Endothelial cell of umbilical vein (primary cell): Measurements from ENCODE around the gene RAB35. TPM values are rescaled to one million over a fixed set of nuclear protein-coding genes. Genes with fewer than 3 reads are reported as not detected.

Experiments
- BruUV-seq: library from RNA; stranded (reverse); fragments of 400-500 nt; replicated peaks from 2 replicates; lab custom pipeline; 2021; lab: Mats Ljungman, UMichigan
- CTCF ChIA-PET: fragments of 300-600, 350-600 bp; sonication (Branson Sonifier 250); formaldehyde crosslinking; loops from one replicate; lab custom pipeline; 2021; ENCODE audit warnings: antibody characterized with exemption, inconsistent platforms; lab: Charles Lee
- POLR2A ChIA-PET: fragments of 300-600, 350-600 bp; sonication (Branson Sonifier 250); formaldehyde crosslinking; loops from one replicate; lab custom pipeline; 2021; ENCODE audit warnings: antibody characterized with exemption, inconsistent platforms; lab: Charles Lee
- DNase-seq: peaks from one replicate; pipeline ENCODE4 v3.0.0-alpha.2; 2011; ENCODE audit warnings: low read depth, low spot score
- FAIRE-seq: peaks from 2 replicates; lab custom pipeline; 2011; peaks lifted over from hg19 to GRCh38; lab: Jason Lieb, UNC
- H2AFZ ChIP-seq: 2 replicates; pipeline ENCODE4 v1.6.0; 2012; ENCODE audit warnings: low read depth, low read length, control low read depth, inconsistent platforms
- H3K27ac ChIP-seq: 2 replicates; pipeline ENCODE4 v1.5.1; 2011; ENCODE audit warnings: low read depth, mild to moderate bottlenecking, control low read depth, low read length, moderate library complexity; ENCODE audit not compliant: insufficient read depth
- H3K27me3 ChIP-seq, 2 experiments: 2 replicates each; pipeline versions ENCODE4 v1.6.0 to v1.6.1; 2011; ENCODE audit warnings: low read length in 2 of 2, mixed read lengths in 1 of 2; ENCODE audit not compliant: control insufficient read depth in 2 of 2, insufficient read depth in 2 of 2
- H3K36me3 ChIP-seq, 2 experiments: 2 replicates in 1 of 2; 3 replicates in 1 of 2; pipeline ENCODE4 v1.5.1; 2011; ENCODE audit warnings: low read length in 2 of 2, mild to moderate bottlenecking in 1 of 2, moderate library complexity in 1 of 2; ENCODE audit not compliant: control insufficient read depth in 2 of 2, insufficient read depth in 2 of 2; ENCODE audit errors: extremely low read depth in 1 of 2
- H3K4me1 ChIP-seq: 3 replicates; pipeline ENCODE4 v1.5.1; 2011; ENCODE audit warnings: mild to moderate bottlenecking, low read length; ENCODE audit not compliant: control insufficient read depth, insufficient read depth; ENCODE audit errors: extremely low read depth
- H3K4me2 ChIP-seq: 2 replicates; pipeline ENCODE4 v1.6.1; 2011; ENCODE audit warnings: low read length, control low read depth, mixed read lengths; ENCODE audit not compliant: insufficient read depth
- H3K4me3 ChIP-seq, 3 experiments: fragments of 200-600 bp in 1 of 3; sonication (generic), shearing (Covaris generic) in 1 of 3; replicated peaks in 1 of 3; 2 replicates each; pipeline ENCODE4 v1.5.1; 2011 to 2016; ENCODE audit warnings: control low read depth in 3 of 3, low read length in 3 of 3, mild to moderate bottlenecking in 2 of 3, inconsistent platforms in 1 of 3, low read depth in 1 of 3, moderate library complexity in 1 of 3; ENCODE audit not compliant: insufficient read depth in 1 of 3
- H3K79me2 ChIP-seq: 2 replicates; pipeline ENCODE4 v1.6.0; 2012; ENCODE audit warnings: low read length, inconsistent platforms; ENCODE audit not compliant: control insufficient read depth, insufficient read depth
- H3K9ac ChIP-seq: replicated peaks from 2 replicates; pipeline ENCODE3; 2011; ENCODE audit warnings: low read length, control low read depth; ENCODE audit not compliant: insufficient read depth; ENCODE audit errors: extremely low read depth
- H3K9me1 ChIP-seq: replicated peaks from 3 replicates; pipeline ENCODE4 v1.6.0; 2011; ENCODE audit warnings: mild to moderate bottlenecking, low read length; ENCODE audit not compliant: control insufficient read depth, insufficient read depth; ENCODE audit errors: extremely low read depth
- H3K9me3 ChIP-seq: replicated peaks from 2 replicates; pipeline ENCODE4 v1.5.1; 2012; ENCODE audit warnings: low read length, inconsistent platforms; ENCODE audit not compliant: control insufficient read depth, insufficient read depth
- H4K20me1 ChIP-seq: replicated peaks from 2 replicates; pipeline ENCODE3; 2011; ENCODE audit warnings: mild to moderate bottlenecking, low read length; ENCODE audit not compliant: control insufficient read depth, insufficient read depth; ENCODE audit errors: extremely low read depth
- EZH2 ChIP-seq: IDR thresholded peaks from 2 replicates; pipeline ENCODE4 v1.6.1; 2012; ENCODE audit warnings: borderline replicate concordance, low read depth, mild to moderate bottlenecking, moderate library complexity, low read length, inconsistent platforms; ENCODE audit not compliant: severe bottlenecking
- FOS ChIP-seq: IDR thresholded peaks from 2 replicates; pipeline ENCODE4 v1.6.1; 2011; ENCODE audit warnings: mild to moderate bottlenecking, low read length, moderate library complexity, borderline replicate concordance; ENCODE audit not compliant: insufficient read depth
- GATA2 ChIP-seq: IDR thresholded peaks from 2 replicates; pipeline ENCODE4 v1.7.0; 2011; ENCODE audit warnings: low read depth, mild to moderate bottlenecking, moderate library complexity, mixed read lengths, low read length; ENCODE audit not compliant: insufficient read length, insufficient read depth
- JUN ChIP-seq: IDR thresholded peaks from 2 replicates; pipeline ENCODE4 v1.6.1; 2011; ENCODE audit warnings: borderline replicate concordance, low read depth; ENCODE audit not compliant: insufficient read length, insufficient read depth
- MYC ChIP-seq: IDR thresholded peaks from one replicate; pipeline ENCODE4 v1.6.1; 2011; ENCODE audit warnings: mild to moderate bottlenecking, low read depth, low read length
- POLR2A ChIP-seq: IDR thresholded peaks from 2 replicates; pipeline ENCODE4 v1.6.1; 2012; ENCODE audit warnings: low read depth, mild to moderate bottlenecking, control low read depth, low read length
- POLR2AphosphoS5 ChIP-seq: IDR thresholded peaks from 2 replicates; pipeline ENCODE4 v1.6.1; 2012; ENCODE audit warnings: low read depth, mild to moderate bottlenecking, control low read depth, low read length, moderate library complexity; ENCODE audit not compliant: insufficient read depth
- dilution Hi-C: fragments of 300-500 bp; cut with MboI; formaldehyde crosslinking; loops from one replicate; pipeline ENCODE4 v1.15.0; 2019; ENCODE audit warnings: low sequenced_read_pairs; ENCODE audit not compliant: extremely low pct_ligation_motif_present
- intact Hi-C: fragments of 100-400 bp; cut with micrococcal nuclease; formaldehyde crosslinking; loops from one replicate; pipeline ENCODE4 v1.10.0; 2022
- polyA plus RNA-seq, 4 experiments: library from polyadenylated mRNA; depleted of rRNA in 3 of 4; stranded (reverse) in 3 of 4; unstranded in 1 of 4; fragments of >200 nt; gene quantifications; 2 replicates each; pipeline versions ENCODE4 v1.2.1 to v1.2.3, GENCODE V29; 2011 to 2012; ENCODE audit warnings: missing spikeins in 1 of 4
- total RNA-seq: library from RNA; stranded (reverse); gene quantifications from 2 replicates; pipeline ENCODE4 v1.2.3, GENCODE V29; 2021
- TF ChIP-seq, protein P1 (sequence below), 2 donors: IDR thresholded peaks; 1 replicate in 1 of 2; 2 replicates in 1 of 2; pipeline ENCODE4 v1.5.1; 2011; ENCODE audit warnings: low read length in 2 of 2, mild to moderate bottlenecking in 2 of 2, moderate library complexity in 2 of 2, control low read depth in 1 of 2, inconsistent platforms in 1 of 2, low read depth in 1 of 2; ENCODE audit not compliant: insufficient read depth in 1 of 2; ENCODE audit errors: extremely low read depth in 1 of 2
- TF ChIP-seq, protein P2 (sequence below): IDR thresholded peaks from 2 replicates; pipeline ENCODE4 v1.6.1; 2011; ENCODE audit not compliant: insufficient read depth, insufficient read length

Gene RAB35
- total and polyA plus RNA-seq, 2 donors (not counting 3 experiments of a cell fraction or from before 2014, with no cell fraction given) = 70.5 to 80.3 TPM

DNA sequence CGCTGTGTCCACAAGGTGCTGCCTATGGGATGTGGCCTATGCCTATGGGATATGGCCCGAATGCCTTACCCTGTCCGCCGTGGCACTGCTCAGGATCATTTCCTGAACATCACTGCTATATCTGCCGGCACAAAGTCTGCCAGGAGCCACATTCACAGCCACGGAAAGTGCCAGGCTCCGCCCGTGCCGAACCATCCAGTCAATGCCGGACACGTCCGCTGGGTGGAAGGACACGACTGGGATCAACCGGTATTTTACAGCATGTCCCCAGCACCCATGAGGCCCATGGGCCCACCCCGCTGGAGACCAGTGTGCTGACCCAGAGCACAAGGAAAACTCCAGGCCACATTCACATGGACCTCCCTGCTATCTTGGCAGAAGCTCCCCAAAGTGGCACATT, 14.6 kb upstream of the RAB35 start:
- BruUV-seq = no TSS peak
- Histone ChIP-seq H3K9ac (no peak overlapping the region), H3K4me3 (no peak overlapping the region), H3K9me3 (no peaks in the 10 kb centered on the region), H3K9me1 (no peaks in the 10 kb centered on the region), H2AFZ (no peak overlapping the region), H3K36me3 (peaks cover 30 to 52% of the 10 kb centered on the region in 2 experiments), H3K4me1 (peaks cover 19% of the 10 kb centered on the region), H3K27me3 (no peaks in the 10 kb centered on the region), H3K27ac (no peak overlapping the region), H3K79me2 (no peaks in the 10 kb centered on the region), H3K4me2 (no peak overlapping the region), H4K20me1 (no peaks in the 10 kb centered on the region)
- intact Hi-C loops (no loop called here), dilution Hi-C loops (no loop called here)
- POLR2A ChIA-PET = no interaction called here
- no peak for FAIRE-seq
- no peak for DNase-seq
- TF ChIP-seq, protein P1, sequence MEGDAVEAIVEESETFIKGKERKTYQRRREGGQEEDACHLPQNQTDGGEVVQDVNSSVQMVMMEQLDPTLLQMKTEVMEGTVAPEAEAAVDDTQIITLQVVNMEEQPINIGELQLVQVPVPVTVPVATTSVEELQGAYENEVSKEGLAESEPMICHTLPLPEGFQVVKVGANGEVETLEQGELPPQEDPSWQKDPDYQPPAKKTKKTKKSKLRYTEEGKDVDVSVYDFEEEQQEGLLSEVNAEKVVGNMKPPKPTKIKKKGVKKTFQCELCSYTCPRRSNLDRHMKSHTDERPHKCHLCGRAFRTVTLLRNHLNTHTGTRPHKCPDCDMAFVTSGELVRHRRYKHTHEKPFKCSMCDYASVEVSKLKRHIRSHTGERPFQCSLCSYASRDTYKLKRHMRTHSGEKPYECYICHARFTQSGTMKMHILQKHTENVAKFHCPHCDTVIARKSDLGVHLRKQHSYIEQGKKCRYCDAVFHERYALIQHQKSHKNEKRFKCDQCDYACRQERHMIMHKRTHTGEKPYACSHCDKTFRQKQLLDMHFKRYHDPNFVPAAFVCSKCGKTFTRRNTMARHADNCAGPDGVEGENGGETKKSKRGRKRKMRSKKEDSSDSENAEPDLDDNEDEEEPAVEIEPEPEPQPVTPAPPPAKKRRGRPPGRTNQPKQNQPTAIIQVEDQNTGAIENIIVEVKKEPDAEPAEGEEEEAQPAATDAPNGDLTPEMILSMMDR (IDR thresholded peaks at IDR 0.05; ENCODE audit: extremely low read depth in 1 of 2, insufficient read depth in 1 of 2, low read depth in 1 of 2, low read length in 2 of 2) = no peak
- TF ChIP-seq JUN (no peak), POLR2AphosphoS5 (no peak), MYC (no peak), POLR2A (no peak), FOS (no peak), GATA2 (no peak), EZH2 (no peak)
- TF ChIP-seq, protein P2, sequence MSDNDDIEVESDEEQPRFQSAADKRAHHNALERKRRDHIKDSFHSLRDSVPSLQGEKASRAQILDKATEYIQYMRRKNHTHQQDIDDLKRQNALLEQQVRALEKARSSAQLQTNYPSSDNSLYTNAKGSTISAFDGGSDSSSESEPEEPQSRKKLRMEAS = no peak
- CTCF ChIA-PET = no interaction called here
